GM19463 (cell line): ENCODE data around the gene PARD3.
"Not testable (repeated sequence)": the region's sequence is repeated elsewhere in the genome, so short reads cannot be mapped to it uniquely, and the experiment has no call there.

Experiments
- ATAC-seq: cut with Tn5 transposase; IDR thresholded peaks from one replicate; pipeline ENCODE4 v1.9.1; 2021; ENCODE audit warnings: mild to moderate bottlenecking, moderate library complexity; ENCODE audit not compliant: unreplicated experiment

PARD3 gene

GRCh38 chr10:34768972-34769330 lies 46.1 kb downstream of the PARD3 start:
- no peak for ATAC-seq

DNA sequence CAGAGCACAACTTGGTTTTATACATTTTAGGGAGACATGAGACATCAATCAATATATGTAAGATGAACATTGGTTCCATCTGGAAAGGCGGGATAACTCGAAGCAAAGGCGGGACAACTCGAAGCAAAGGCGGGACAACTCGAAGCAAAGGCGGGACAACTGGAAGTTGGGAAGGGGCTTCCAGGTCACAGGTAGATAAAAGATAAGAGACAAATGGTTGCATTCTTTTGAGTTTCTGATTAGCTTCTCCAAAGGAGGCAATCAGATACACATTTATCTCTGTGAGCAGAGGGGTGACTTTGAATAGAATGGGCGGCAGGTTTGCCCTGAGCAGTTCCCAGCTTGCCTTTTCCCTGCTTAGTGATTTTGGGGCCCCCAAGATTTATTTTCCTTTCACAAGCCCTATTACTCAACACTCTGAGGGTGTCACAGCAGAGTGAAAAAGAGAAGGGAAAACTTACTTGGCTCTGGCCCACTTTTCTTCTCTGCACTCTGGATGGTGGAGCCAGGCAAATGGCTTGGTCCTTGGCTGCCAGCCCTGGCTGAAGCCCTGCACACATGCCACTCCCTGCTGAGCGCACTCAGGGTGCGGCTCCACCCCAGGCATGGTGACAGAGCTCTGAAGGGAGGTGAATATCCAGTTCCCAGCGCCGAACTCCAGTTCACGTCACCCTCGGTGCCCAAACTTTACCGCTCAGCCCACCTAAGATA lies 46.7 kb downstream of the PARD3 start:
- no peak for ATAC-seq

DNA sequence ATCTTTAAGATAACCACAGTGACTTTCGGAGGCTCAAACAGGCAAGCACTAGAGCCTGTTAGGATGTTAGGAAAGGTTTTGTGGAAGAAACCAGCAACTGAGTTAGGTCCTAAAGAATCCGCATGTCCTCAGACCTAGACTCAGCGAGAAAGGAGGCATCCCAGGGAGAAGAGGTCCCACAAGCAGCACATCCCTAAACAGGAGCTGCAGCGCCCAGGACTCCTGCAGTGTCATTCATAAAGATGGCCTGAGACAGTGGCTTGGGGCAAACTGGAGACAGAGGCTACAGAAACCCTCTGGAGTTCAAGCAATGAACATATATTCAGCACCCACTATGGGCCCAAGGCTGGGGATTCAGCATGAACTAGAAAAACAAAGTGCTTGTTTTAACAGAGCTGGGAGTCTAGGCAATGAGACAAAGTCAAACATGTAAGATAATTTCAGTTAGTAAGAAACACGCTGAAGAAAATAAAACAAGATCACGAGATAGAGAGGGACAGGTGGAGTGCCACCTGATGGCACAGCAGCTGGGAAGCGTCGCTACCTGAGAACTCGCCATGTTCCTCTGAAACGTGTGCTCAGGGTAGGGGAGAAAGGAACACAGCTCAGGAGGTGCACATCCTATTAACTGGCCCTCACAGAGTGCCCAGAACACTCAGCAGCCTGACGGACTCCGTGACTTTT lies 48.1 kb downstream of the PARD3 start:
- ATAC-seq, result no peak

GRCh38 chr10:34766266-34766600 lies 48.9 kb downstream of the PARD3 start:
- ATAC-seq, result no peak

DNA sequence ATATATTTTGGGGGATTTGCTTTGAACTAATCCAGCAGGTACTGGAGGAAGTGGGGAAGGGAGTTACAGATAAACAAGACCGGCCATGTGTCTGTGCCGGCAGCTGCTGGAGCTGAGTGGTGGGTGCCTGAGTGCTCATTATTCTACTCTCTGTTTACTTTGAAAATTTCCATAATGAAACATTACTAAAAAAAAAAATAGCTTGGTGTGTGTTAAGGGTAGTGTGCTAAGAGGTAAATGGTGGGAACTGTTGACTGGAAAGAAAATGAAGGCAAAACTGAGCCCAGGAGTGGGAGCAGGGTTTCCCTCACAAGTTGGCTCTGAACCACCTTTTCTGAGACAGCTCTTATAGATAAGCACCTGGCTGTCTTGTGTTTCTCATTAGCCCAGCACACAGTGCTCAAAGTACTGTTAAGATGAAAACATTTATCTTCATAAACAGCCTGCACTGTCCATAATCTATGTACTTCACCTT lies 50.6 kb downstream of the PARD3 start:
- ATAC-seq, result no peak

- ATAC-seq, result no peak
Measured at GRCh38 chr10:34762603-34763299, 52.3 kb downstream of the PARD3 start.

GRCh38 chr10:34762156-34762555 lies 52.9 kb downstream of the PARD3 start:
- no peak for ATAC-seq

GRCh38 chr10:34761453-34761852 lies 53.6 kb downstream of the PARD3 start:
- no peak for ATAC-seq

- ATAC-seq, result no peak
Measured at GRCh38 chr10:34760606-34761005, 54.5 kb downstream of the PARD3 start.

DNA sequence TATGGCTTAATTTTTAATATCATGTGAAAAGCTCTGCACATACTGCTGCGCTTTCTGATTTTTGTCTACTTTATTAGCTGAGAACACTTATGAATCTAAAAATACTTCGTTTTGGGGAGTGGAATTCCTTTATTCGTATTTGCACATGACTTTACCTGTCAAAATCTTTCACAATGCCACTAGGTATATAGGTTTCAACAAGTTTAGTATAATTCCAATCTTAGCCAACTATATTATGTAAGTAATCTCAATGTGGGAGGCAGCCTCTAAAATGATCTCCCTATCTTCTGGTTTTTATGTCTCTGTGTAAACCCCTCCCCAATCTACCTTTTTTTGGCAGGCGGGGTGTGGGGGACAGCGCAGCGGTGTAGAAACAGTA lies 55.3 kb downstream of the PARD3 start:
- no peak for ATAC-seq

DNA sequence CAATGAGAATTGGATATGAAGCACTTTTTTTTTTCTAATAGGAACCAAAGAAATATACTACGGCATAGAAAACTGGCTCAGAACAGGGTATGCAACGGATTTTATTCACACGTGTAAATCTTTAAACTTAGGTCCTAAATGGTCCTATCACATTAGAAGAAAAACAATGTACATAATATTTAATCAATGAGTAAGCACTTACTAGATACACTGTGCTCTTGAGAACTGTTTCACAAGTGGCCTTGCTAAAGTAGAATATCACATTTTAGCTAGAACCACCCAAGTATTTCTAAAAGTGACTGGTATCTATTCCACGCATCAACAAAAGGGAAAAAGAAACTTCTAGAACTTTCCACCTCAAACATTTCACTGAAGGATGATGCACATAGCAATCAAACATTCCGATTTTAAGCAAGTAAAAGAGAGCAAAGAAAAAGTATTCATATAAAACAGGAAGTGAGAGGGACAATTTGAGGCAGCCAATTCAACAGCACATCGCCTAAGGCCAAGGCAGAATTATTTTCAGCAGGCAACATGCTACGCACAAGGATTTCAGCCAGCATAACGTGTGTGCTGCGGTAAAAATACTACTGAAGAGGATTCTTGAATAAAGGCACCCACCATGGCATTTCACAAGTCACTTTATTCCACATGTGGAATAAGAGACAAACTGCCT lies 55.8 kb downstream of the PARD3 start:
- no peak for ATAC-seq

DNA sequence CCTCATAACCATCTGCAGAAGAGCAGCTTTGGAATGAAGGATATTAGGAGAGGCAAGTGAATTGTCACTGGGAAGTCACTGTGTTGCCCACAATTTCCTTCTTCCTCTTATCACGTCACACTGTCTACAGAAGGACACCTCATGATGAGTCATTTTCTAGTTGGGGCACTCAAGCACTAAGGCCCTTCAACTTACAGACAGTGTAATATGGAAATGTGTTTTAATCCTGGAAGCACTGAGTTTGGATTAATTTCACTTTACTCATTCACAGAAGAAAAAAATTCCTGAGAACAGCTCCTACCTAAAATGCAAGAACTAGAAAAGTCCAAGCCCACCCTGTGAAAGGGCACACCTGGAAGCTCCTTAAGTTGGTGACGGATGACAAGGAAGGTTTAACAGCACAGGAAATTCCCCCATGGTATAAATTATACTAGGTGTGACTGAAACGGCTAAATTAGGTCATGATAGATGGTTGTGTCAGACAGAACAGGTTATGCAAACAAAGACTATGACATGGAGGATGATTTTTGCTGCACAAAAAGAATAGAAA lies 56.6 kb downstream of the PARD3 start:
- ATAC-seq, result peak; percentile 75

DNA sequence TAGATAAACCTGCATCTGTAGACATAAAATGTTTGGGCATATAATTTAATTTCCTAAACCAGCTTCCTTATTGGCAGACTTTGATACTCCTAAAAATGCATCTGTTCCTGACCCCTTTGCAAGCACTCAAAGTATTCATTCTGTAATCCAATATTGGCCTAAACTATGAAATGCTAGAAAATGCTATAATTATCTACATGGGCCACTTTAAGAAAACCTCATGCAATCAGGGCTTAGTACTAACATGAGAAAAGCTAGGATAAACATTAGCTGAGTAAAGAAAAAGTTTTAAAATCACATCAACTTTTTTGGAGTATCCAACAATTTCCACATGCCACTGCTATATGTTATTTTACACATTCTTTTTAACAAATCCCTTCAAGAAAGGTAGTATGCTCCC lies 57.2 kb downstream of the PARD3 start:
- no peak for ATAC-seq

- ATAC-seq, result not testable (repeated sequence)
Measured at GRCh38 chr10:34757181-34757580, 57.9 kb downstream of the PARD3 start.

- ATAC-seq, result no peak
Measured at GRCh38 chr10:34756584-34756983, 58.5 kb downstream of the PARD3 start.

DNA sequence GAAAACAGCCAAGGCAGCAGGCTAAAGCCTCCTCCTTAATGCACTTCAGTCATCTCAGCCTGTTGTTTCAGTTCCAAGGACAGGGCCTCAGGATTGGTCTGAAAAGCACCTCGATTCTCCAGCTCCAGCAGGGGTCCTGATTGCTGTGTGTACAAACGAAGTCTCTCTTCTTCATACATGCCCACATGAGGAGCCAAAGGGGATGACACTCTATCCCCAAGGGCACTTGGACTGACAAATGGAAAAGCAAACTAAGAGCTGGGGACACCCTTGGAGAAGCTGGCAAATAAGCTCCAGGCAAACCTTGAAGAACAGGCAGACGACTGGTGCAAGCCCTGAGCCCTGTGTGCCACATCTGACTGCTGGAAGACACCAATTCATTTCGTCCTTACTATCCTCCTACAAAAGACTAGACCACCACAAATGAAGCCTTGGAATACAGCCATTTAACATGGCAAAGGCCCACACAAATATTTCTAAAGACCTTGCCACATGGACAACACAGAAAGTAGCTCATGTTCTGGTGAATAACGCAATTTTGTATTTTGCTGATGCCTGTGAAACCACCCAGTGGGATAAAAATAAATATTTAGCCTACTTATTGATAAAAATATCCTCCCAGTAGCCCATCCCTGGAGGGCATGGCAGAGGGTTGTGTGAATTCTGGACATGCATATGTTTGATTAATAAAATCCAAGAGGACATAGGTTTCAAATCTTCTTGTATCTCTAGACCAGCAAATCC lies 61.9 kb downstream of the PARD3 start:
- no peak for ATAC-seq

DNA sequence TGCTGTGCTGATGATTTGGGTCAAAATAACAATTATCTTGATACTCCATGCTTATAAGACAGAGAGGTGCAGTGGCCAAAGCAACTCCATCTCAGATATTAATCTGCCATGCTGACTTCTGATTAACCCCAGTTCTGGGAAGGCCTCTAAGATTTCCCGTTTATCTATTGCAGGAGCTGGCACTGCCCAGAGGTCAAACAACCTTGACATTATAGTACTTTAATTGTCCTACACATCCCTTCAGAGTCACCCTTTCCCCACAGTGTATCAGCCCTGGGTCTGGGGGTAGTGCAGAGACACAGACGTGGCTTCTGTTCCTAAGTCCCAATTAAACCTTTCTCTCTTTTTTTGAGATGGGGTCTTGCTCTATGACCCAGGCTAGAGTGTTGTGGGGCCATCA lies 63.8 kb downstream of the PARD3 start:
- no peak for ATAC-seq

- ATAC-seq, result not testable (repeated sequence)
Measured at GRCh38 chr10:34750795-34751194, 64.3 kb downstream of the PARD3 start.

- ATAC-seq, result no peak
Measured at GRCh38 chr10:34748767-34749166, 66.3 kb downstream of the PARD3 start.

DNA sequence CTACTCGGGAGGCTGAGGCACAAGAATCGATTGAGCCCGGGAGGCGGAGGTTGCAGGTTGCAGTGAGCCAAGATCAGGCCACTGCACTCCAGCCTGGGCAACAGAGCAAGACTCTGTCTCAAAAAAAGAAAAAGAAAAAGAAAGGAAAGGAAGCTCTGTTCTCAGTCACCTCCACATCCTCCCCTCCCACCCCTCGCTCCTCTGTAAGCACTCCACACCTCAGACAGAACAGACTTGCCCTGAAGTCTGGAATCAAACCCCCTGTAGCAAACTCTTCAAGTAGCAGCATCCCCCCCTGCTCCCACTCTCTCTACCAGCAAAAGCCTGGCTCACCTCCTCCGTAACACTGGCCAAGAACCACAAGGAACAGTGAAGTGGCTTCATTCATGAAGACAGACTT lies 66.7 kb downstream of the PARD3 start:
- no peak for ATAC-seq

- ATAC-seq, result no peak
Measured at GRCh38 chr10:34746094-34746493, 69.0 kb downstream of the PARD3 start.
